ENCODE measurements around the gene TRIP10. TPM values are rescaled to one million over a fixed set of nuclear protein-coding genes. Genes with fewer than 3 reads are reported as not detected.

The TRIP10 gene
- total and polyA plus RNA-seq, 2 of the 8 experiments (the other 6 are each of a cell fraction or from before 2014, with no cell fraction given) = 27.8 to 69.5 TPM

- ChIA-PET CTCF (ENCODE audit: partially characterized antibody) (interaction anchor here (0.6 to 3.3 kb wide), 15 partner anchors 8 to 655 kb away, joined by 3 to 9 read pairs (median 4); no protein-coding TSS in a partner anchor), POLR2A (ENCODE audit: partially characterized antibody) (interaction anchor here (0.6 to 6.1 kb wide), 7 partner anchors 9 to 34 kb away, joined by 3 to 32 read pairs (median 3); partner anchors contain the start of gene SH2D3A)
- no peak for TF ChIP-seq SP2 (IDR thresholded peaks at IDR 0.05; ENCODE audit: low read length)
- TF ChIP-seq, protein P1, sequence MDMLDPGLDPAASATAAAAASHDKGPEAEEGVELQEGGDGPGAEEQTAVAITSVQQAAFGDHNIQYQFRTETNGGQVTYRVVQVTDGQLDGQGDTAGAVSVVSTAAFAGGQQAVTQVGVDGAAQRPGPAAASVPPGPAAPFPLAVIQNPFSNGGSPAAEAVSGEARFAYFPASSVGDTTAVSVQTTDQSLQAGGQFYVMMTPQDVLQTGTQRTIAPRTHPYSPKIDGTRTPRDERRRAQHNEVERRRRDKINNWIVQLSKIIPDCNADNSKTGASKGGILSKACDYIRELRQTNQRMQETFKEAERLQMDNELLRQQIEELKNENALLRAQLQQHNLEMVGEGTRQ (IDR thresholded peaks at IDR 0.05; ENCODE audit: low read length) = no peak
- no peak for TF ChIP-seq EZH2 (IDR thresholded peaks at IDR 0.05; ENCODE audit: low read depth, low read length, severe bottlenecking)
- TF ChIP-seq ATF3 (IDR thresholded peaks at IDR 0.05; ENCODE audit: insufficient read depth, low read depth, low read length) = no peak
- TF ChIP-seq HDAC2 (IDR thresholded peaks at IDR 0.05; ENCODE audit: borderline replicate concordance in 1 of 2, low read depth in 2 of 2, low read length in 2 of 2) = 0 out of 4 replicates have a peak, but pooled peaks of 1 of the 2 experiments have one; percentile 79
- TF ChIP-seq JUN (IDR thresholded peaks at IDR 0.05; ENCODE audit: low read depth, low read length) = no peak
- no peak for TF ChIP-seq SP4 (IDR thresholded peaks at IDR 0.05; ENCODE audit: low read length)
- TF ChIP-seq TCF12 (IDR thresholded peaks at IDR 0.05; ENCODE audit: low read depth, low read length) = 0 out of 2 replicates have a peak, but pooled peaks have one; percentile 6
- no peak for TF ChIP-seq MAFK (IDR thresholded peaks at IDR 0.05; ENCODE audit: low read depth, low read length)
These were observed 6.0 kb upstream of the TRIP10 start for GRCh38 chr19:6733338-6734095.

More at GRCh38 chr19:6733338-6734095, 6.0 kb upstream of the TRIP10 start:
- 80% methylated on average over 27 of the region's 29 CpGs; no CpG with 5 or more reads in 1 of the 2 experiments for WGBS, 2 experiments (ENCODE audit: extremely low coverage in 1 of 2, insufficient coverage in 1 of 2, insufficient read length in 1 of 2, insufficient replicate concordance in 2 of 2, low coverage in 1 of 2, low lambda C conversion rate in 2 of 2, missing lambda C conversion rate in 1 of 2)
- Histone ChIP-seq H3K9ac (replicated peaks in 1 of 4; ENCODE audit: extremely low read depth in 1 of 4, low read depth in 3 of 4, low read length in 3 of 4) (no peak overlapping the region), H2BK5ac (ENCODE audit: low read depth, low read length) (0 out of 2 replicates have a peak overlapping the region, but pooled peaks have one; percentile 23), H3K18ac (ENCODE audit: extremely low read depth, low read length) (no peak overlapping the region), H3K4me3 (ENCODE audit: extremely low read depth in 1 of 4, insufficient read depth in 2 of 4, low read depth in 3 of 4, low read length in 4 of 4) (no peak overlapping the region), H2AFZ (ENCODE audit: low read length) (no peak overlapping the region), H3K36me3 (ENCODE audit: control insufficient read depth in 2 of 4, insufficient read depth in 4 of 4, low read length in 3 of 4) (peaks cover 0 to 5% (median 0%) of the 10 kb centered on the region in 4 experiments; a peak in 1 of 8 replicates), H3K56ac (replicated peaks; ENCODE audit: insufficient read length, low read depth, low read length) (no peak overlapping the region), H3K23ac (ENCODE audit: insufficient read length) (no peak overlapping the region), H3K27me3 (replicated peaks in 1 of 4; ENCODE audit: control insufficient read depth in 3 of 4, extremely low read depth in 1 of 4, insufficient read depth in 3 of 4, low read length in 3 of 4) (no peaks in the 10 kb centered on the region), H4K5ac (ENCODE audit: insufficient read length, low read depth, low read length) (no peak overlapping the region), H4K91ac (replicated peaks; ENCODE audit: insufficient read length, low read length) (no peak overlapping the region), H3K4me1 (replicated peaks in 1 of 4; ENCODE audit: control insufficient read depth in 3 of 4, insufficient read depth in 4 of 4, low read length in 3 of 4) (peaks cover 4 to 23% (median 16%) of the 10 kb centered on the region in 4 experiments), H4K20me1 (replicated peaks in 1 of 2; ENCODE audit: control insufficient read depth in 1 of 2, insufficient read depth in 2 of 2, low read length in 2 of 2) (peaks cover 0 to 8% of the 10 kb centered on the region in 2 experiments), H3K79me1 (ENCODE audit: low read depth, low read length) (no peaks in the 10 kb centered on the region; the same call in 1 of the 2 replicates), H3K9me3 (ENCODE audit: insufficient read depth in 2 of 2, low read depth in 1 of 2, low read length in 1 of 2) (no peaks in the 10 kb centered on the region), H4K8ac (ENCODE audit: extremely low read depth, insufficient read depth, low read length) (no peak overlapping the region; the same call in 1 of the 2 replicates), H3K79me2 (ENCODE audit: control insufficient read depth in 1 of 2, insufficient read depth in 2 of 2, low read length in 2 of 2) (no peaks in the 10 kb centered on the region), H2BK15ac (ENCODE audit: low read length) (no peak overlapping the region), H2BK20ac (ENCODE audit: low read length) (no peak overlapping the region), H3K14ac (ENCODE audit: insufficient read length) (no peak overlapping the region), H2BK120ac (replicated peaks; ENCODE audit: low read depth, low read length) (no peak overlapping the region), H3K27ac (ENCODE audit: low read depth, low read length) (no peak overlapping the region), H2AK5ac (ENCODE audit: low read depth, low read length) (no peak overlapping the region), H3K4me2 (ENCODE audit: insufficient read depth in 1 of 2, low read depth in 2 of 2, low read length in 2 of 2) (no peak overlapping the region), H3K23me2 (ENCODE audit: low read depth, low read length) (peaks cover 3% of the 10 kb centered on the region; the same call in 1 of the 2 replicates), H2BK12ac (ENCODE audit: low read depth, low read length) (no peak overlapping the region), H3K4ac (replicated peaks; ENCODE audit: insufficient read length, low read depth, low read length) (no peak overlapping the region)
- DNase-seq (ENCODE audit: low read depth in 1 of 2, low spot score in 2 of 2) (peak in 1 of 2 experiments; percentile 82), FAIRE-seq (no peak)
